HG03565 (cell line): ENCODE results near the gene SLC2A5.
"Not testable (repeated sequence)": the region's sequence is repeated elsewhere in the genome, so short reads cannot be mapped to it uniquely, and the experiment has no call there.

Experiments used
- ATAC-seq: cut with Tn5 transposase; IDR thresholded peaks from one replicate; pipeline ENCODE4 v1.9.1; 2021; ENCODE audit warnings: mild to moderate bottlenecking, moderate library complexity; ENCODE audit not compliant: unreplicated experiment

The SLC2A5 gene

GRCh38 chr1:9010781-9011323 lies 58.6 kb downstream of the SLC2A5 start:
- no peak for ATAC-seq

- ATAC-seq = no peak
These were observed 59.7 kb downstream of the SLC2A5 start for GRCh38 chr1:9009438-9010370.

- ATAC-seq = no peak
These were observed 61.2 kb downstream of the SLC2A5 start for GRCh38 chr1:9008236-9008635.

- ATAC-seq = no peak
These were observed 62.3 kb downstream of the SLC2A5 start for GRCh38 chr1:9006956-9007615.

GRCh38 chr1:9005395-9005708 lies 64.1 kb downstream of the SLC2A5 start:
- no peak for ATAC-seq

- ATAC-seq = no peak
These were observed 64.6 kb downstream of the SLC2A5 start for GRCh38 chr1:9004700-9005394.

- no peak for ATAC-seq
These were observed 65.3 kb downstream of the SLC2A5 start for GRCh38 chr1:9004031-9004699.

GRCh38 chr1:9002215-9002560 lies 67.2 kb downstream of the SLC2A5 start:
- not testable (repeated sequence) for ATAC-seq

- ATAC-seq = not testable (repeated sequence)
These were observed 67.8 kb downstream of the SLC2A5 start for GRCh38 chr1:9001534-9002214.

- ATAC-seq = not testable (repeated sequence)
These were observed 75.3 kb downstream of the SLC2A5 start for GRCh38 chr1:8993962-8994675.

- no peak for ATAC-seq
These were observed 76.3 kb downstream of the SLC2A5 start for GRCh38 chr1:8992936-8993687.

GRCh38 chr1:8989821-8990220 lies 79.6 kb downstream of the SLC2A5 start:
- no peak for ATAC-seq

- ATAC-seq = no peak
These were observed 80.4 kb downstream of the SLC2A5 start for GRCh38 chr1:8989061-8989460.

- no peak for ATAC-seq
These were observed 80.8 kb downstream of the SLC2A5 start for GRCh38 chr1:8988618-8988967.

GRCh38 chr1:8987881-8988617 lies 81.4 kb downstream of the SLC2A5 start:
- ATAC-seq = no peak

GRCh38 chr1:8986814-8987190 lies 82.6 kb downstream of the SLC2A5 start:
- ATAC-seq = no peak

GRCh38 chr1:8985915-8986813 lies 83.3 kb downstream of the SLC2A5 start:
- no peak for ATAC-seq
